GM21367 (cell line): ENCODE results near the gene HELT.
"Not testable (repeated sequence)": the region's sequence is repeated elsewhere in the genome, so short reads cannot be mapped to it uniquely, and the experiment has no call there.

Experiments used
- ATAC-seq: cut with Tn5 transposase; IDR thresholded peaks from one replicate; pipeline ENCODE4 v1.9.1; 2021; ENCODE audit not compliant: unreplicated experiment

HELT gene, protein sequence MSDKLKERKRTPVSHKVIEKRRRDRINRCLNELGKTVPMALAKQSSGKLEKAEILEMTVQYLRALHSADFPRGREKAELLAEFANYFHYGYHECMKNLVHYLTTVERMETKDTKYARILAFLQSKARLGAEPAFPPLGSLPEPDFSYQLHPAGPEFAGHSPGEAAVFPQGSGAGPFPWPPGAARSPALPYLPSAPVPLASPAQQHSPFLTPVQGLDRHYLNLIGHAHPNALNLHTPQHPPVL

DNA sequence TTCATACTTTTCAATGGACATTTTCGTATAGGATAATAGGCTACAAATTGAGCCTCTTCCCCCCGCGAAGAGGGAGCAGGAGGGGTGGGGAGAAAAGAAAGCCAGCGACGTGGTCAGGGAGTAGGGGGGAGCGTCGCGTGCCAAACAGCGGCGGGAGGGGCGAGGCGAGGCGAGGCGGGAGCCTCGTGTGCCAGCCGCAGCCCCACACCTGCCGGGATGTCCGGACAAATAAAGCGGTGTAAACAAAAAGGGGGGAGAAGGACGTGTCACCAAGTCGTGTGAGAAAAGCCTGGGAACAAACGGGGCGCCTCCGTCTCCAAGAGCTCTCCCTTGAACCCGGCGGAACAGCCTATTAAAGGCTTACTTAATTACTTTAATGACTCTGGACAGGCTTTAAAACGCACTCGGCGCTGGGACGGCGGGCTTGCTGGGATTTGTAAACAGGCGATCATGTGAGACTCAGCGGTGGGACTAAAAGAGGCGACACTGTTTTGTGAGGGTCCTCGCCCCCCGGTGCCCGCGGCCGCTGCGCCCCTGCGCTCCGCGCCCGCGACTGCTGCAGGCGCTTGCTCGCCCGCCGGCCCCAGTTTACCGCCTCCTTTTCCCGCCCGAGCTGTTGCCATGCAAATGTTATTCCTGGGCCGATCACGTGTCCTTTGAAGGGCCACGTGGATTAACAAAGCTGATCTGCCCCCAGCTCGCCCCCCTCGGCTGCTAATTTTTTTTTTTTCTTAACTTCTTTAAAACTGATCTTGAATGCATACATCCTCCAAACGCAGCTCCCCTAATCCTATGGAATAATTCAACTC lies at the start of gene HELT:
Gene HELT, plus strand, starts transcription at position 527 of the 809 bp plus-strand sequence. CDS start 439 bp downstream, outside the sequence.
- no peak for ATAC-seq

DNA sequence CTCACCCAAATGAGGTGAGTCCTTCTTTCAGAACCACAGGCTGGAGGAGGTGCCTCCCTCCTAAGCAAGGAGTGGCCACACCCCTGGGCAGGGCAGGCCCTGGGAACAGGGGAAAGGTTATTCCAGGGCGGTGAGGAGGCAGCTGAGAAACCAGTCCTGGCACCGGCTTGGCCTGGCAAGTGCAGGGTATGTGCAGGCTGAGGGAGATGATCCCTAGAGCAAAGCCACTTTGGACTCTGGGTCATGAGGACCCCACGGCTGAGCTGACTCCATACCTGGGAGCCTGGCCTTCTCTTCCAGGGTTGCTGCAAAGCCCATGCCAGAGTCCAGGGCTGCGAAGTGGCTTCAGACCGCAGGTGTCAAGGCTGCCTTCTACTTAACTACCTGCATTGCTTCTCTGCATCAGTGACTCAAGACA lies 49.5 kb upstream of the HELT start:
- no peak for ATAC-seq

DNA sequence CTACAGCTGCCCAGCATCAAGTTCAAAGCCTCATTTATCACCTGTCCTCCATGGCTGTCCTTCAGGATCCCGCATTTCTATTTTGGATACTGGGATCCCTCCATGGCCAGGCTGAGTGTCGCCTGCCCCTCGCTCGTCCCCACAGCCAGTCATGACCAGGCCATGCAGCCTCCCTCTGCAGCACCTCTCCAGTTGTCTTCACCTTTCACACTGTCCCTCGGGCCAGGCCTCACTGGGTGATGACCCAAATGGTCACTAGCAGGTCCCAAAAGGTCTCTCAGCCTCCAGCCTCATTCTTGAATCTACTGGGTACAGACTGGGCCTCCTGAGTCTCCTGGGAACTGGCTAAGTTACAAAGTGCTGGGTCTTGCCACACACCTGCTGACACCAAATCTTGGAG lies 48.7 kb upstream of the HELT start:
- ATAC-seq: no peak

DNA sequence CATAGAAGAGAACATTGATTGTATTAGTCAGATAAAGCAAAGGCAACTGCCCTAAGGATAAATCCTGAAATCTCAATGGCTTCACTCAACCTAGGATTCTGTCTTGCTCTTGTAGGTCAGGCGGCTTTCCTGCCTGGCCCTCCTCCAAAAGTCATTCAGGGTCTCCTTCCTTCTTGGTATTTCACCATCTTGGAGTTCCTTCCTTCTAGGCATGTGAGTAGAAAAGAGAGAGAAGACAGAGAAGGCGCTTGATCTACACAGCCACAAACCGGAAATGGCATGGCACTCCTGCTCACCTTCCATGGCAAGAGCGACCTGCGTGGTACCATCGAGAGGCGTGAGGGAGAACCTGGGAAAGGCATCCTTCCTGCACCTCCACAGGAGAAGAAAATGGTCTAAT lies 45.3 kb upstream of the HELT start:
- no peak for ATAC-seq

DNA sequence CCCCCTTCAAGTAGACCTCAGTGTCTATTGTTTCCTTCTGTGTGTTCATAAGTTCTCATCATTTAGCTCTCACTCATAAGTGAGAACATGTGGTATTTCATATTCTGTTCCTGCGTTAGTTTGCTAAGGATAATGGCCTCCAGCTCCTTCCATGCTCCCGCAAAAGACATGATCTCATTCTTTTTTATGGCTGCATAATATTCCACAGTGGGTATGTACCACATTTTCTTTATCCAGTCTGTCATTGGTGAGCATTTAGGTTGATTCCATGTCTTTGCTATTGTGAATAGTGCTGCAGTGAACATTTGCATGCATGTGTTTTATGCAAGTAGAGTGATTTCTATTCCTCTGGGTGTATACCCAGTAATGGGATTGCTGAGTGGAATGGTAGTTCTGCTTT lies 41.9 kb upstream of the HELT start:
- ATAC-seq: not testable (repeated sequence)

DNA sequence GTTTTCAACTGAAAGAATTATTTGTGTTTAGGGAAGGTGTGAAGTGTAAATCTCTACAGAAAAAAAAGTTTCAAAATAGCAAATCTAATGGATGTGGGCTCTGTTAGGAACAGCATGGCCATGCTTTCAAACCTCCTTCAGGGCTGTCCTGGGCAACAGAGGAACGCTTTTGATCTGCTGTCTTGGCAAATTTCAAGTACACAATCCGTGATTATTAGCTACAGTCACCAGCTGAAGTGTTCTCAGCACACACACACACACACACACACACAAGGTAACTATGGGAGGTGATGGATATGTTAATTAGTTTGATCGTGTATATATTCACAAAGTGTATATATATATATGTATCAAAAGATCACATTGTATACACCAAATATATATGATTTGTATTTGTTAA lies 40.5 kb upstream of the HELT start:
- ATAC-seq: no peak

DNA sequence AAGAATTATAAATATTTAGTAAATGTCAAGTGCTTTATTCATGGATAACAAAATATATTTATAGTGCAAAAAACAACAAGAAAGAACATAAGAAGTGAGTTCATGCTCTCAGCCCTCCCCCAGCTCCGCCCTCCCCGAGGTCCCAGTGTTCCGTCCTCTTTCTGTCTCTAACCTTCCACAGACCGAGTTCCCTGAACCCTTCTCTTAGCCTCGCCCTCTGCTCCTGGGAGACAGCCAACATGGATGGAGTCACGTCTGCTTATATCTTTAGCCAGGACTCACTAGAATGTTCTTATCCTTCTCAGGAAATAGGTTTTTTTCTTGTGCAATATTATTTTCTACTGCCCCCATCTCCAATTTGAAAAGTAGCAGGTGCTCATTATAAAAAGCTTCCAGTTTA lies 40.1 kb upstream of the HELT start:
- no peak for ATAC-seq

DNA sequence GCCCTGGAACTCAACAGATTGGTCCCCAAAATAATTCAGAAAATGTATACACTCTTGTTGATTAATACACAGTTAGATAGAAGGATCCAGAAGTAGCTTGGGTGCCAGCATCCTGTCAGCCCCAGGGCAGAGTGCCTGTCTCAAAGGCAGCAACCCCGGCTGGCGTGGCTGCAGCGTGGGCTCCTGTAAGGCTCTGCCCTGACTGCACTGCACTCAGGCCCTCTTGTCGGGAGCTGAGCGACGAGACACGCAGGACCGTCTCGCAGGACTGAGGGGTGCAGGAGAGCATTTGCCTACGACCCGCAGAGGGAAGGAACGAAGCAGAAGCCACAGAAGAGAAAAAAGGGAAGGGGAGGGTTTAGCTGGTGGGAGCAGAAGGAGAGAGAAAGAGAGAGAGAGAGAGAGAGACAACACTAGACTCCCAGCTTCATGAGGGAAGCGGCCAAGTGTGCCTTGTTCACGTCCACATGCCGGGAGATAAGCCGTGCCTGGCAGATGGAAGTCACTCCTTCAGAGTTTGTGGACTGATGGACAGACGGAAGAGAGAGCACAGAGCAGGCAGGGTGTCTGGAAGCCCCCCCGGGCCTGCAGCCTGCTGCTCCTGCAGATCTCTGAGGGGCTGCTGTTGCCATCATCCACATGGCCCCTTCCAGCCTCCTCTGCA lies 38.7 kb upstream of the HELT start:
- ATAC-seq: no peak

DNA sequence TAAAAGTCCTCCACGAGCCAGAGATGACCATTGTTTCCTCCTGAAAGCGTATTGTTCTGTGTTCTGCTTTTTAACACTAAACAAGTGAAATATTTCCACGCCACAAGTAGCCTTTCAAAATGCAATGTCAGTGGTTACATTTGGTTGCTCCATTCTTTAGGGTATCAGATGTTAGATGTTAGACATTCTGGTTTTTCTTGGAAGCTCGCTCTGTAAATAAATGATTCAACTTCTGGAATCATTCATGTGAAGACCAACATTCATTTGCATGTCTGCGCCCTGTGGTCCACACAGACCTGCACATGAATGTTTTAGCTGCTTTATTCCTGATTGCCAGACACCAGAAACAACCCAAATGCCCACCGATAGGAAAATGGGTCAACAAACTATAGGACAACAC lies 38.0 kb upstream of the HELT start:
- no peak for ATAC-seq

DNA sequence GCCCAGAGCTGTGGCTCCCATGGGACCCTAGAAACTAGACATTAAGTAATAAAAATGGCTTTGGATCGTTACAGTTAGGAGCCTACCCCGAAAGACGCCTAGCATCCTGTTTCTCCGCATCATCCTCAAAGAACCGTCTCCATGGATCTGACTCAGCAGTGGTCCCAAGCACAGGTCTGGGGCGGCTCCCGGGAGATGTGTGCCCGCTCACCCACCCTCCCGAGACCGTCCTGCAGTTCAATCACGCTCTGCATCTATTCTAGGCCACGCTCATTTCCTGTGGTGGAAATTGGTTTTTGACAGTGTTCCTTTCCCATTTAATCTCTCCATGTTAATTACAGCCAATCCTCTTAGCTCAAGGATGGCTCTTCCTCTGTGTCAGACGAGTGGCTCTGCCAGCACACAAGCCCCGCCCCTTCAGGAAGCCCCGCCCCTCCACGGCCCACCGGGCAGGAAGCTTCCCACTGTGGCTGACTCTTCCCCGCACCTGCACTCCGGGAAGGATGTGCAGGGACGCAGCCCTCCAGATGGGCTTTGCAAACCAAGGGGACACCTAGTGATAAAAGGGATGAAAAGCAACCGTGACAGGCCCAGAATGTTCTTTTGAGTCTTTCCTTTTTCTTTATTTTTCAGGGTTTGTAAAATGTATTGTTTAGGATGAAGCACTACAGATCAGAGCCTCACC lies 34.5 kb upstream of the HELT start:
- peak; percentile 78 for ATAC-seq

DNA sequence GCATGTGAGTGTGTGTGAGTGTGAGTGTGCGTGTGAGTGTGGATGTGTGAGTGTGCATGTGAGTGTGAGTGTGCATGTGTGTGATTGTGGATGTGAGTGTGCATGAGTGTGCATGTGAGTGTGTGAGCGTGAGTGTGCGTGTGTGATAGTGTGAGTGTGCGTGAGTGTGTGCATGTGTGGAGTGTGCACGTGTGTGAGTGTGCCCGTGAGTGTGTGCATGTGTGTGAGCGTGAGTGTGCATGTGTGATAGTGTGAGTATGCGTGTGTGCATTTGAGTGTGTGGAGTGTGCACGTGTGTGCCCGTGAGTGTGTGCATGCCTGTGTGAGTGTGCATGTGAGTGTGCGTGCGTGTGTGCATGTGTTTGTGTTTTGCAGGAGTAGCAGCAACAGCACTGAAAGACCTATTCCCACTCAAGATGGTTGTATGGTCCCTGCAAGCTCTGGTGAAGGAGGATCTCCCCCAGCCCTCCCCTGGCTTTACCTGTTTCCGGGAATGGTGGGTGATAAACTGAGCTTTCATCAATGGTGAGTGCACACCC lies 30.7 kb upstream of the HELT start:
- no peak for ATAC-seq

DNA sequence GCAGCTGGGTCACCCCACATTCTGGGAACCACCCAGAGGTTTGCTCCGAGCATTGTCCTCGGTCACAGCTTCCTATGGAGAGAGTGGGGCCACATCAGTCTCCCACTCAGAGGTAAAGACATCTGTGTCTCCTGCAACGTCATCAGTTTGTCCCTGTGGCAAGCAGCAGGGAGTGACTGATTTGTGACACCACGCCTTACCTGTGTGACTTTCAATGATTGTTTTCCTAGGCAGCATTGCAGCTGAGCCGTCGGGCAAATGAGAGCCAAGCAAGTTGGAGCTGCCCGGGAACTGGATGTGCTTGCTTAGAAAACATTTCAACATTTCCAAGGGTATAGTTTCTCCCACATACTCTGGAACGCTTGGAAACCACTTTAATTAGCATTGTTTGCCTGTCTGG lies 29.7 kb upstream of the HELT start:
- ATAC-seq: no peak

DNA sequence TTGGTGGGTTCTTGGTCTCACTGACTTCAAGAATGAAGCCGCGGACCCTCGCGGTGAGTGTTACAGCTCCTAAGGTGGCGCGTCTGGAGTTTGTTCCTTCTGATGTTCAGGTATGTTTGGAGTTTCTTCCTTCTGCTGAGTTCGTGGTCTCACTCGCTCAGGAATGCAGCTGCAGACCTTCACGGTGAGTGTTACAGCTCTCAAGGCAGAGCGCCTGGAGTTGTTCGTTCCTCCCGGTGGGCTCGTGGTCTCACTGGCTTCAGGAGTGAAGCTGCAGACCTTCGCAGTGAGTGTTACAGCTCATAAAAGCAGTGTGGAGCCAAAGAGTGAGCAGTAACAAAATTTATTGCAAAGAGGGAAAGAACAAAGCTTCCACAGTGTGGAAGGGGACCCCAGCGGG lies 29.0 kb upstream of the HELT start:
- ATAC-seq: not testable (repeated sequence)

DNA sequence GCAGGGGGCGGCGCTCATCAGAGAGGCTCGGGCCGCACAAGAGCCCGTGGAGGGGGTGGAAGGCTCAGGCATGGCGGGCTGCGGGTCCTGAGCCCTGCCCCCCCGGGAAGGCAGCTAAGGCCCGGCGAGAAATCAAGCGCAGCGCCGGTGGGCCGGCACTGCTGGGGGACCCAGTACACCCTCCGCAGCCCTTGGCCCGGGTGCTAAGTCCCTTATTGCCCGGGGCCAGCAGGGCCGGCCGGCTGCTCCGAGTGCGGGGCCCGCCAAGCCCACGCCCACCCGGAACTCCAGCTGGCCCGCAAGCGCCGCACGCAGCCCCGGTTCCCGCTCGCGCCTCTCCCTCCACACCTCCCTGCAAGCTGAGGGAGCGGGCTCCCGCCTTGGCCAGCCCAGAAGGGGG lies 28.2 kb upstream of the HELT start:
- not testable (repeated sequence) for ATAC-seq

DNA sequence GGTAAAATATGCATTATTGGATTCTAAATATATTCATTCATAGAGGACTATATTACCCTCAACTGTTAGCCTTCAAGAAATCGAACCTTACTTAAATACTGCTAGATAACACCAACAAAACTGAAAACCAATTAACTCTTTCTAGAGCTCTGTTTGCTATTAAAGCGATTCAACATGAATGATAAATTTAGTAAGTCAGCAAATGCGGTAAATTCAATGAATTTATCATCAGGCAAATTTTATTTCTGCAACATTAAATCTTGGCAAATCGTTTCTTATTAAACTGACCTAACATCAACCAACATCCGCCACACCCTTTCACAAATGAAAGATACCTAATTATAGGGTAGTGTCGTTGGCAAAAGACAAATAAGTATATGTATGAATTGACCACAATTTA lies 26.4 kb upstream of the HELT start:
- ATAC-seq: no peak

DNA sequence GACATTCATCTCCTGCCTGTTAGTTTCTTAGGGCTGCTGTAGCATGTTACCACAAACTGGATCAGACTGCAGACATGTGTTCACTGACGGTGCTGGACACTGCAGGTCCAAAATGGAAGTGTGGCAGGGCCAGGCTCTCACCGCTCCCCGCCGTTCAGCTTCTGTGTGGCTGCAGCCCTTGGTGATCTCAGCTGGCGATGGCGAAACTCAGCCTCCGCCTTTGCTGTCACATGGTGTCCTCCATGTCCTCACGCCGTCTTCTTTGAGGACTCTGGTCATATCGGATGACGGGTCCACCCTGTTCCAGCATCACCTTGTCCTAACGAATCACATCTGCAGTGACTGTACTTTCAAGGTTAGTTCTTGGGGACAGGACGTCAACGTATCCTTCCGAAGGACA lies 25.9 kb upstream of the HELT start:
- ATAC-seq: no peak

DNA sequence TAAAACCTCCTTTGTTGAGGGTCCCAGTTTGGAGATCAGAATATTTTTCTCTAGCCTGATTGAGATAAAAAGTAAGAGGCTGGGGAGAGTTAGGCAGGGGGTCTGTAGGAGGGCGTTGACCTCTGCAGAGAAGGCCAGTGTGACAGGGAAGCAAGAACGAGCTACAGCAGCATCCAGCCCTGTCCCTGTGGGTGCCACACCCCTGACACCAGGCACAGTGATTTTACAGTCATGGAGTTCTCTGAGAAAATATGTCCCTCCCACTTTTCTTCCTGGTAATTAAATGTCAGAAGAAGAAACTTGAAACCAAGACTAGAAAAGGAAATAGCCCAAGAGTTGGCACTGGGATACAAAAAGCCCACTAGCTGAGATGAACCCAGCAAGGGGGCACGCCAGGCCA lies 25.0 kb upstream of the HELT start:
- no peak for ATAC-seq

DNA sequence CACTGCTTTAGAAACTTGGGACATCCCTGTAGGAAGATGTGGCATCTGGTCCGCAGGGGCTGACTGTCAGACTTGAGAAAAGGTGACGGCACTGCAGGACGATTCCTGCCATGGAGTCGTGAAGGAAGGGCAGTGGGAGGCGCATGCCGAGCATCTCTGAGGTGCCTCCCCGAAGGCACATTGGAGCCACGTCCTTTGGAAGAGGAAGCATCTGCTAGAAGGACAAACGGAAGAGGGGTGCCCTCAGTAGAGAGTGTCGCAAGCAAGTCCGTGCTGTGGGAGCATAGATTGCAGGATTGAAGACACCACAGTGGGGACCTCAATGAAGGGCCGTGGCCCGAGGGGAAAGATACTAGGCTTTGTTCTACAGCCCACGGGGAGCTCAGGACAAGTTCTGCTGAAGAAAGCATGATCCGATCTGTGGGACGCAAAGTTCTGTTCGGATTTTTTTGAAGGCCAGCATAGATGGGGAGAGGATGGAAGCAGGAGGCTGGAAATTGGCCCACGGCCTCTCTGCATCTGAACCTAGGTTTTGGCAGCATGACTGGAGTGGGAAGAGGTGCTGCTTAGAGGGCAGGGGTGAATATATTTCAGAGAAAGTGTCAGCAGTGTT lies 24.2 kb upstream of the HELT start:
- ATAC-seq: no peak

DNA sequence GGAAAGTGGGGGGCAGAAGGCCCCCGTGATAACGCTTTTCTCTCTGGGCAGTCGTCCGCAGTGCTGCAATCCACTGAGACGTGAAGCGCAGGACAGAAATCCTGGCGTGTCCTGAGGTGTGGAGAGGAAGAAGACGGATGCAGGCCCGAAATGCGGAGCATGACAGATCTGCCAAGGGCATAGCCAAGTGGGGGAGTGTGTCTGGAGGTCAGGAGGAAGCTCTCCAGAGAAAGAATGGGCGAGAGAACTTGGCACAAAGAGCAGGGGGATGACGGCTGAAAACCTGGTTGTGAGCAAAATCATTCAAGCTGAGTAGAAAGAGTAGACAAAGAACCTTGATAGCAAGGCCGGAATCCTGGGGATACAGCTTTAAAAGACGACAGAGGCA lies 23.7 kb upstream of the HELT start:
- ATAC-seq: no peak

DNA sequence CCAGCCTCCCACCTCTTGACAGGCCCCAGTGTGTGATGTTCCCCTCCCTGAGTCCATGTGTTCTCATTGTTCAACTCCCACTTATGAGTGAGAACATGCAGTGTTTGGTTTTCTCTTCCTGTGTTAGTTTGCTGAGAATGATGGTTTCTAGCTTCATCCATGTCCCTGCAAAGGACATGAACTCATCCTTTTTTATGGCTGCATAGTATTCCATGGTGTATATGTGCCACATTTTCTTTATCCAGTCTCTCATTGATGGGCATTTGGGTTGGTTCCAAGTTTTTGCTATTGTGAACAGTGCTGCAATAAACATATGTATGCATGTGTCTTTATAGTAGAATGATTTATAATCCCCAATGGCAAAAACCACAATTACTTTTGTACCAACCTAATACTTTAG lies 20.6 kb upstream of the HELT start:
- ATAC-seq: not testable (repeated sequence)

DNA sequence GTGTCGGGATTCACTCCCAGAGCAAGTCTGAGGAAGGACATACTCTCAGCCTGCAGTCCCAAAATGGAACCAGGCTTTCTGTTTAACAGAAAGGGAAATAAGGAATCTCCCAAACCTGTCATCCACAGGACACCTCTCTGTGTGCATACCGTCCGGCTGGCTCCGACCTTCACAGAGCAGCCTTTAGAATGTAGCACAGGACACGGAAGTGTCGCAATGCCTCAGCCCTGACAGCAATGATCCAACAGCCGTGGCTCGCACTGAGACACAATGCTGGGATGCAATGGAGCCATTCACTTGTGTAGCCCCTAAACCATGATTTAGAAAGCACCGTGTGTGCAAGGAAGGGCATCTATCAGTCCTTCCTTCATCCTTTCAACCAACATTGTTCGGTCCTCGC lies 15.5 kb upstream of the HELT start:
- no peak for ATAC-seq
